Activated CD8-positive, alpha-beta T cell treated with anti-CD3 and anti-CD28 coated beads for 36 hours (primary cell): Measurements from ENCODE around the gene PRR23E. TPM values are rescaled to one million over a fixed set of nuclear protein-coding genes. Genes with fewer than 3 reads are reported as not detected.

ENCODE experiments used
- ATAC-seq: fragments of 200-7000 bp; cut with Tn5 transposase; one replicate; pipeline ENCODE4 v1.10.0; 2021; ENCODE audit warnings: mild to moderate bottlenecking, moderate library complexity
- CTCF ChIA-PET: fragments of 350-600 bp; sonication (Branson Sonifier 250); formaldehyde crosslinking; loops from one replicate; lab custom pipeline; 2021; ENCODE audit warnings: antibody characterized with exemption; lab: Charles Lee
- POLR2A ChIA-PET: fragments of 350-600 bp; sonication (Branson Sonifier 250); formaldehyde crosslinking; loops from one replicate; lab custom pipeline; 2021; ENCODE audit warnings: antibody characterized with exemption; lab: Charles Lee
- DNase-seq: peaks from one replicate; pipeline ENCODE4 v3.0.0-alpha.2; 2020
- H3K27ac Mint-ChIP-seq: one replicate; pipeline ENCODE4 v1.8.0; 2021; ENCODE audit warnings: mild to moderate bottlenecking, mixed read lengths
- H3K27me3 Mint-ChIP-seq: one replicate; pipeline ENCODE4 v1.8.0; 2021; ENCODE audit warnings: mixed read lengths
- H3K36me3 Mint-ChIP-seq: one replicate; pipeline ENCODE4 v1.8.0; 2021; ENCODE audit warnings: low read depth, mixed read lengths
- H3K4me1 Mint-ChIP-seq: one replicate; pipeline ENCODE4 v1.8.0; 2021; ENCODE audit warnings: low read depth, mixed read lengths
- H3K4me3 Mint-ChIP-seq: one replicate; pipeline ENCODE4 v1.8.0; 2021; ENCODE audit warnings: mild to moderate bottlenecking, moderate library complexity, mixed read lengths
- H3K9me3 Mint-ChIP-seq: one replicate; pipeline ENCODE4 v1.8.0; 2021; ENCODE audit warnings: mixed read lengths
- CTCF ChIP-seq: fragments of 200-600 bp; IDR thresholded peaks from one replicate; pipeline ENCODE4 v1.8.0; 2022; ENCODE audit warnings: antibody characterized with exemption, mild to moderate bottlenecking
- intact Hi-C: fragments of 100-400 bp; cut with micrococcal nuclease; formaldehyde crosslinking; loops from one replicate; pipeline ENCODE4 v1.10.0; 2022
- total RNA-seq, 2 experiments: library from RNA; stranded (reverse); gene quantifications; one replicate each; pipeline ENCODE4 v1.2.3, GENCODE V29; 2021

The PRR23E gene
- total RNA-seq, 2 experiments from 2014 or later: not detected

GRCh38 chr3:127177226-127177625, 15.7 kb upstream of the PRR23E start:
- intact Hi-C loops: no loop called here
- DNase-seq: no peak
- POLR2A ChIA-PET: no interaction called here
- CTCF ChIA-PET: no interaction called here
- Mint-ChIP-seq H3K36me3 (no peaks in the 10 kb centered on the region), H3K27ac (no peak overlapping the region), H3K4me1 (no peaks in the 10 kb centered on the region), H3K4me3 (no peak overlapping the region), H3K27me3 (peaks cover 3% of the 10 kb centered on the region), H3K9me3 (peaks cover 4% of the 10 kb centered on the region)
- ATAC-seq: no peak
- TF ChIP-seq CTCF: no peak

DNA sequence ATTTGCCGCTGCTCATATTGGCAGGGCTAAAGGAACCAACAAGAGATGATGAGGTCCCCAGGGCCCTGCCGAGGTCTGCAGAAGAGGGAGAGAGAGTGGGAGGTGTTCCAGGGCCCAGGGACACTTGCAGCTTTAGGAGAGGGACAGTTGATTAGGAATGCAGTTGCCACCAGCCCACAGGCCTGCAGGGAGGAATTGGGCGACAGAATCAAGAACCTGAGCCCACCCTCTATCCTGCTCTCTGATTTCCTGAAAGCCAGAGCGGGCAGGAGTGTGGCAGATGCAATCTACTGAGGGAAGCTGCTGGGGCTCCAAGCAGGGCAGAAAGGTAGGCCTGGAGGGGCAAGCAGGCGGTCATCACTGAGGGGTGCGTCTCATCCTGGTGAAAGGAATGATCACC, 12.1 kb upstream of the PRR23E start:
- TF ChIP-seq CTCF: no peak
- ATAC-seq (no peak), DNase-seq (no peak)
- Mint-ChIP-seq H3K27ac (no peak overlapping the region), H3K4me1 (no peaks in the 10 kb centered on the region), H3K9me3 (peaks cover 4% of the 10 kb centered on the region), H3K36me3 (no peaks in the 10 kb centered on the region), H3K4me3 (no peak overlapping the region), H3K27me3 (no peaks in the 10 kb centered on the region)
- intact Hi-C loops: no loop called here
- ChIA-PET POLR2A (no interaction called here), CTCF (no interaction called here)

DNA sequence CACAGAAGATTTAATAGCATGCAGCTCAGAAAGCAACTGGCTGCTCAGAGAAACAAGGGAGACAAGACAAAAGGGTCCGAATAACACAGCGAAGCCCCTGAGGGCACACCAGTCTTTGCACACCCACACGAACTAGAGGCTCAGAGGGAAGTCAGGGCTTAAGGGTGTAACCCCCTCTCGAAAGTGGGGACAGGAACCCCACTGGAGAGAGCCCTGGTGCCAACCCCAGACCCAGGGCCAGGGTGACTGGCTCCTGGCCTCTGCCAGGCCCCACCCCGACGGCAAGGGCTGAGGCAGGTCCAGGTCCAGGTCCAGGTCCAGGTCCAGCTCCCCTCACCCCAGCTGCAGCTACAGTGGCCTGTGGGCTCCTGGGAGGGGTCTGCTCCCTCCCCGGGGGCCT, 10.5 kb upstream of the PRR23E start:
- Mint-ChIP-seq H3K4me3 (no peak overlapping the region), H3K9me3 (peaks cover 4% of the 10 kb centered on the region), H3K4me1 (no peaks in the 10 kb centered on the region), H3K36me3 (no peaks in the 10 kb centered on the region), H3K27me3 (no peaks in the 10 kb centered on the region), H3K27ac (no peak overlapping the region)
- ChIA-PET CTCF (no interaction called here), POLR2A (no interaction called here)
- TF ChIP-seq CTCF: no peak
- ATAC-seq: no peak
- DNase-seq: no peak
- intact Hi-C loops: no loop called here

DNA sequence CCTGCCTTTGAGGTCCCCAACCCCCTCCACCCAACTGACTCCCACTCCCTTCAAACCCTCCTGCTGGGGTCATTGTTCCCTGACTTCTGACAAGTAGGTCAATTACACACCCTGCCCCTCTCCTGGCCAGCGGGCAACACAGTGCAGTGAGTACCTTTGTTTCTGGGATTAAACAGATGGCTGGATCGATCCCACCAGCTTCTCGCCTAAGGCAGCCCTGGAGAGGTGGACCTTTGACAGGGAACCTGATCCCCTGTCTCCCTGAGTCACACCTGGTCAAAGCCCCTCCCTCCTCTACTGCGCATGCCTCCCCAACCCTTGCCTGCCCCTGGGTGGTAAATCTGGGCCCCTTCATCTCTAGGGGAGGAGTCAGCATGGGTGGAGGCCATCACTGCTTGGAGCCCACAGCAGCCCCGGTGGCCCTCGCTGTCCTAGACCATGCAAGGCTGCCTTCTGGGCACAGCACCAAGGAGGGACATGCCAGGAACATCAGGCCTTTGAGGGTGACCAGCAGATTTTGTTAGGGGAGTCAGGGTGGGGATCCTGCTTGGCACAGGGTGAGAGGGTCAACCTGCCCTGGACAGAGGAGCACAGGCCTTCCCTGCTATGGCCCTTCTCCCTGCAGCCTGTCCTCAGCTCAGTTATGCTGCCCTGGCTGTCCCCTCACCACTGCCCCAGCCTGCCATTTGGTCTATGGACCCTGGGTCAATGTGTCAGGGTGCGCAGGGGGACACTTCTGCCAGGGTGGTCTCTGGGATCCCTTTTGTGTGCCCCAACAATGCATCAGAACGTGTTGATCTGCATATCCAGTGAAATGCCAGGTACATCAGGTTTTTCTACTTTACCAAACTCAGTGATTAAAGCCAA, 9.8 kb upstream of the PRR23E start:
- ChIA-PET CTCF (no interaction called here), POLR2A (no interaction called here)
- H3K4me1 Mint-ChIP-seq: no peaks in the 10 kb centered on the region
- peaks cover 4% of the 10 kb centered on the region for H3K9me3 Mint-ChIP-seq
- no peak overlapping the region for H3K4me3 Mint-ChIP-seq
- intact Hi-C loops: no loop called here
- no peak for ATAC-seq
- no peak for TF ChIP-seq CTCF
- H3K27me3 Mint-ChIP-seq: no peaks in the 10 kb centered on the region
- no peak for DNase-seq
- no peaks in the 10 kb centered on the region for H3K36me3 Mint-ChIP-seq
- no peak overlapping the region for H3K27ac Mint-ChIP-seq
